ENCODE measurements around the gene UBA1.

DNA sequence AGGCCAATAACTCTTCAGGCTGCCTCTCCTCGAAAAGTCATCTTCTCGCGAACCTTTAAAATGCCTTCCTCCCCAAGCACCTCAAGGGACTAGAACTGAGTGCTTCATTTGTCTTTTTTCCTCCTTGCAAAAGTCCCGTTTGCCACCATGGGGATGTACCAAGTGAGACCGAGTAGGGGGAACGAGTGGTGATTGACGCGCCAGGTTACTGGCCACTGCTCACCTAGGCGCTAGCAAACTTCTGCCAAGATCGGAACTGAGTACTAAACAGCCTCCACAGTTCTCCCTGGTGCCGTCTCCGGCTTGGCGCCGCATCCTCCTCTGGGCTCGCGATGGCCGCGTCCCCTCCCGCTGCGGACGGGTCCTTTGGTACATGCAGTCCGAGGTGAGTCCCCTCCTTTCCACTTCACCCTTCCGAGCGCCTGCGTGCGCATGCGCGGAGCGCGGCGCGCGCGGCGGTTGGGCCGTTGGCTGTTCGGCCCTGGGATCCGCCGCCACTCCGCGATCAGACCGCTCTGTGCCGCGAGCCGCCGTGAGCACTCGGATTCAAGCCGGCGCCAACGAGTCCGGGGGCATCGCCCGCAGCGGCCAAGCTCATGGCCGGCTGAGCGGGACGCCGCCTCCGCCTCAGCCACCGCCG, 24.8 kb downstream of the UBA1 start, which contains the start of gene CDK16:
- no peak for TF ChIP-seq SMC3 (IDR thresholded peaks at IDR 0.05)
- TF ChIP-seq, protein P1, sequence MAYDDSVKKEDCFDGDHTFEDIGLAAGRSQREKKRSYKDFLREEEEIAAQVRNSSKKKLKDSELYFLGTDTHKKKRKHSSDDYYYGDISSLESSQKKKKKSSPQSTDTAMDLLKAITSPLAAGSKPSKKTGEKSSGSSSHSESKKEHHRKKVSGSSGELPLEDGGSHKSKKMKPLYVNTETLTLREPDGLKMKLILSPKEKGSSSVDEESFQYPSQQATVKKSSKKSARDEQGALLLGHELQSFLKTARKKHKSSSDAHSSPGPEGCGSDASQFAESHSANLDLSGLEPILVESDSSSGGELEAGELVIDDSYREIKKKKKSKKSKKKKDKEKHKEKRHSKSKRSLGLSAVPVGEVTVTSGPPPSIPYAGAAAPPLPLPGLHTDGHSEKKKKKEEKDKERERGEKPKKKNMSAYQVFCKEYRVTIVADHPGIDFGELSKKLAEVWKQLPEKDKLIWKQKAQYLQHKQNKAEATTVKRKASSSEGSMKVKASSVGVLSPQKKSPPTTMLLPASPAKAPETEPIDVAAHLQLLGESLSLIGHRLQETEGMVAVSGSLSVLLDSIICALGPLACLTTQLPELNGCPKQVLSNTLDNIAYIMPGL (CRISPR knock-in tag; IDR thresholded peaks at IDR 0.05; ENCODE audit: borderline replicate concordance): 0 out of 2 replicates have a peak, but pooled peaks have one; percentile 36

Measured in A549 (cell line).